Globus pallidus (tissue), 1 donor: ENCODE data around the gene ANKS1B.

ENCODE experiments used
- DNase-seq: peaks from one replicate; pipeline ENCODE4 v3.0.0-alpha.2; 2015; ENCODE audit warnings: low spot score

Gene ANKS1B

DNA sequence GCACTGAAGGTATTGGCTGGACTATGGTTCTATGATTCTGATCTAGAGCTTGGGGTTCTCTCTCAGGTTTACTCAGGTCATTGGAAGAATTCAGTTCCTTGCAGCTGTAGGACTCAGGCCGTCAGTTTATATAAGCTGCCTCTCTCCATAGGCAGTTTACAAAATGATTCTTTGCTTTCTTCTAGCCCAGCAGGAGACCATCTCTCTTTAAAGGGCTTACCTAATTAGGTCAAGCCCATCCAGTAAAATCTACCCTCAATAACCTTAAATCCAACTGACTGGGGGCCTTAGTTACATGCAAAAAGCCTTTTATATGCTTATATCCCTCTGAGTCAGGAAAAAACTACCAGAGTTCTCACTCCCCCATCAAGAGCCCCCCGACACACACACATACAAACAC lies 417.7 kb downstream of the ANKS1B start:
- DNase-seq: no peak

DNA sequence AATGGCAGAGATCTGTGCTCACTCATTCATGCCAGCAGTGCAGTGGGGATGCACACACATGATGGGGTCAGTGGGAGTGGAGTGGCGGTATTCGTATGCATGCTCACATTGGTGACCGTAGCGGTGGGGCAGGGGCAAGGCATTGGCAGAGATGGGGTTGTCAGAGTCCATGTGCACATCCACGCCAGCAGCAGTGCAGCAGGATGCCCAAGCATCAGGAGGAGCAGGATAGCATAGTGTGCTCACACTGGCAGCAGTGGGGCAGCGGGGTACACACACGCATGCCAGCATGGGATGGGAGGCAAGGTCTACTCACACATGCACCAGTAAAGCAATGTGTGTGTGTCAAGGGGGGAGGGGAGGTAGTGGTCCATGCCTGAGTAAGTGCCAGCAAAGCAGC lies 426.6 kb downstream of the ANKS1B start:
- DNase-seq: no peak

DNA sequence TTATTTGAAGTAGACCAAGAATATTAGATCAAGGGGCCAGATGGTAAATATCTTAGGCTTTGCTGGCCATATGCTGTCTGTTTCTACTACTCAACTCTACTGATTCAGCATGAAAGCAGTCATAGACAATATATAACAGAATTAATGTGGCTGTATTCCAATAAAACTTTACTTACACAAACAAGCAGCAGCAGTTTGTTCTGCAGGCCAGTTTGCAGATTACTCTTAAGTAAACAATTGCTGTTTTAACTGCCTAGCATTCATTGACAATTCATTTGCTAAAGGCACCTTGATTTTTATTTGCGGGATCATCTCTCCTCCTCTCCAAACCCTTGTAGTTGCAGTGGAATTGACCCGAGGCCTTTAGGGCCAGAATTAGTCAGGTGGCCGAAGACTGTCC lies 431.3 kb downstream of the ANKS1B start:
- no peak for DNase-seq

DNA sequence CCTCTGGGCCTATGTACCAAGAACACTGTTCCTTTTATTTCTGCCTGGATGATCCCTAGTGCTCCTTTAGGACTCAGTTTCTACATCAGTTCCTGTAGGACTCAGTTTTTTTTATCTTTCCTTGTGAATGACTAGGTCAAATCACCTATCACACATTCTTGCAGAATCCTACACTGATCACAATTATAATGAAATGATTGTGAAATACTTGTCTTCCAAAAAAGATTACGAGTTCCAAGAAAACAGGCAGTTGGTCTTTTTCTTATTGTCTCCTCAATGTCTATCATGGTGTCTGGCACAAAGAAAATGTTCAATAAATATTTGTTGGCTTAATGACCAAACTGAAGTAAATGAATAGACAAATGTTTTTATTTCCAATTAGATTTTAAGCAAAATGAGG lies 432.7 kb downstream of the ANKS1B start:
- no peak for DNase-seq

DNA sequence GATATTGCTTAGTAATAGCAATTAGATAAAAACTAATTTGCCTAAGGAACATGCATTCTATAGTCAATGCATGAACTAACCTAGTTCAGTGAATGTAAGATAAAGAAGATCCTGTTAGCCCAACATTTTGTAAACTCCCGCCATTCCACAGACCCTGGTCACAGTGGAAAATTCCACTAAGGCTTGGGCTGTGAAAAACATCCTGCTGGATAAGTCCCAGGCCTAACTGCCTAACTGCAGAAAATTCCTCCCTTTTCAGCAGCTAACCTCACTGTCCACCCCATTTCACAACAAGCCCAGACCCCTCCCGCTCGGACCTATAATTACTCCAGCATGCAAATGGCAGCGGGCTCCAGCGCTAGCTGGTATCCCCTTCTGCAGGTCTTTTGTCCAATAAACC lies 435.1 kb downstream of the ANKS1B start:
- DNase-seq: no peak

DNA sequence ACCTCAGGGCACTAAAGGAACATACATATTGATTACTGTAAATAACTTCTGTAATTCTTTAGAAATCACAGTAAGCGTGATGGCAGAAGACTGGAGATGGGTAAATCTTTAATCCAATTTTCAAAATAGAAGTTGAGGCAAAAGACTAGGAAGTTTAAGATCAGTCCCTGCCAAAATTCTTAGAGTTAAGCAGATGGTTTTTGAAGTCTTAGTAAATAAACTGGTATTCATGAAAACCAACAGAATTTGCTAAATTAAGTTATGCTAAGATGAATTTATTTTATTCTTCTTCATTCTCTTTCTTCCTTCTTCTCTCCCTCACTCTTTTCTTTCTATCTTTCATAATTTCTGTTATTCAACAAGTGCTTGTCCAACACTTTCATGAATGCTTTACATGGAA lies 435.5 kb downstream of the ANKS1B start:
- DNase-seq: no peak

DNA sequence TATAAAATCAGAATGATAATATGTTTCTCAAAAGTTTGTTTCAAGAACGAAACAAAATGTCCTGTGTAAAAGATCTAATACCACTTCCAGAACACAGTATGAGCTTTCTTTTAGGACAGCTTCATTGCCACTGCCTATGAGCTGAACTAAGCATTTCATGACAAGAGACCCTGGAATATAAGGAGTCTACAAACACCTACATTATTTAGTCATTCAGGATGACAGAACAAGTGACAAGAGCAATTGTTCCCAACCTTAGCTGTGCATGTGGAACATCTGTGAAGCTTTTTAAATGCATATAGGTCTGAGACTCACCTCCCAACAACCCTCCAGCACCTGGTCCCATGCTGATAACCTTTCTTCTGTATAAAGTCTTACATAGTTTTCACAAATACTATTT lies 440.3 kb downstream of the ANKS1B start:
- no peak for DNase-seq

DNA sequence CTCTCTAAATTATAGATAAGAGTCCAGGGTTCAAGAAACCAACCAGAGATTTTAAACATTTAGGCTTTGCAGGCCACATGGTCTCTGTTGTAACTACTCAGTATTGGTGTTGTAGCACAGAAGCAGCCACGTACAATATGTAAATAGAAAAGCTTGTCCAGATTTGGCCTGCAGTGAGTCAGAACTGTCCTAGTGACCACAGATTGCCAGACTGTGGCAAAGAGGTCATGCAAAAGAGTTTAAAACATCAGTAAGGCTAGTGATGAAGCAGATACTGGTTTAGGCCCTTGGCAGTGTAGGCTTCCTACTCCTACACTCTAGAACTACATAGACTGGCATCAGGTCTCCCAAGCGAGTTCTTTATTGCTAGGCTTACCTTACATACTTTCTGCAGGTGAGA lies 454.8 kb downstream of the ANKS1B start:
- no peak for DNase-seq

DNA sequence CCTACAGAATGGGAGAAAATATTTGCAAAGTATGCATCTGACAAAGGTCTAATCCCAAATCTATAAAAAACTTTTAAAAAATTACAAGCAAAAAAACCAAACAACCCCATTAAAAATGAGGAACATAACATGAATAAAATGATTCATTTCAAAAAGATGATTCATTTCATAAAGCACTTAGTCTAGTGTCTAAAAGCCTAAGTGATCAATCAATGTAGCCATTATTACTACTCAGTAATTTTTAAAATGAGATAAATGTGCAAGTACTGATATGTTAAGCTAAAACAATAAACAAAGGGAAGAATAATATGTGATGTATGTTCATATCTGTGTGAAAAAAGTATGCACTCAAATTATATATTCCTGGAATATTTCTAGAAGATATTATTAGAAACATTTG lies 456.3 kb downstream of the ANKS1B start:
- no peak for DNase-seq

DNA sequence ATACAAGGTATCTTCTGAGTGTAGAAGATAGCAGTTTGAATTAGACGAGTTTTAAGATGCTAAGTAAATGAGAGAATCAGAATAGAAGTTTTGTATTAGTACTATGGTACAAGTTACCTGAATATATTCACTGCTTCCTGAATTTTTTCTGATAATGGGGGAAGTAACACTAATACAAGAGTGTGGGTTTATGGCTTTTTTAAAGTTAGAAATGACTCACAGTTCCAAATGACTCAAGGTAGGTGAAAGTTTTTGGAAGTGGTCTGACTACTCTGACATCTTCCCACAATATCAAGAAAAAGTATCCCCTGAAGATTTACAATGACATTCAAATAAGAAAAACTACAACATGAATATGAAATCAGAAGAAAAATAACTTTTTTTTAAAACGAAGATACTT lies 460.9 kb downstream of the ANKS1B start:
- no peak for DNase-seq

DNA sequence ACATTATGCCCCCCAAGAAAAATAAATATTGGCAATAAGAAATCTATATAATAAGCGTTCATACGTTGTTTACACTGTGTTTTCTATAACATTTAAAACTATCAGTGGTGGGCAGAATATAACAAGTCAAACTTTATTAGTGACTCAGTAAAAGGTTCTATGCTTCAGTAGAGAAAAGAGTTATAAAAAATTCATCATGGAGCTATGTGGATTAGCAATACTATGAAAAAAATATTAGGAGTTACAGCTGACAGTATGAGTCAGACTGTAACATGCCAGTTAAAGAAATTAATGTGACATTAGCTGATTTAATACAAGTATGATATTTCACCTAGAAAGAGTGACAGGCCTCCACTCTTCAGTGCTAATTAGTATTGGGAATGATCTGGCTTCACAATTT lies 462.3 kb downstream of the ANKS1B start:
- DNase-seq: no peak

DNA sequence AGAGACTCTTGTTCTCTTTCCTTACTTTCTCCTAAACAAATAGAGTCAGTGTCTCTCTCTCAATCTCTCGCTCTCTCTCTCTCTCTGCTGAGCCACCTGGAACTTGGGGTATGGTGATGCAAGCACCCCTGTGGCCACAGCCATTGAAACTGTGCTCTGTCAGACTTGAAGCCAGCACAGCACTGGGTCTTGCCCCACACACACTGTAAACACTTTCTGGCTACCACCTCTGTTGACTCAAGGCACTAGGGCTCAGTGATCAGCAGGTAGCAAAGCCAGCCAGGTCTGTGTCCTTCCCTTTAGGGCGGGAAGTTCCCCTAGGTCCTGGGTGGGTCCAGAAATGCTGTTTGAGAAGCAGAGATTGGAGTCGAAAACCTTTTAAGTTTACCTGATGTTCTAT lies 463.1 kb downstream of the ANKS1B start:
- DNase-seq: no peak

DNA sequence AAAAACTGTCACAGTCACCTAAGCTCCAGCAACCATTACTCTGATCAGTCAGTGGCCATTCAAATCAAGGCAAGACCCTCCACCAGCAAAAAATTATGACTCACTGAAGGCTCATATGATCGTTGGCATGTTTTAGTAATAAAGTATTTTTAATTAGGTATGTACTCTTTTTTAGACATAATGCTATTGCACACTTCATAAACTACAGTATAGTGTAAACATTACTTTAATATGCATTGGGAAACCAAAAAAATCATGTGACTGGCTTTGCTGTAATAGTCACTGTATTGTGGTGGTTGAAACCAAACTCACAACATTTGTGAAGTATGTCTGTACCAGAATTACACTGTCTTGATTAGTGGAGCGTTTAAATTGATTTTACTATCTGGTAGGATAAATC lies 471.7 kb downstream of the ANKS1B start:
- no peak for DNase-seq

DNA sequence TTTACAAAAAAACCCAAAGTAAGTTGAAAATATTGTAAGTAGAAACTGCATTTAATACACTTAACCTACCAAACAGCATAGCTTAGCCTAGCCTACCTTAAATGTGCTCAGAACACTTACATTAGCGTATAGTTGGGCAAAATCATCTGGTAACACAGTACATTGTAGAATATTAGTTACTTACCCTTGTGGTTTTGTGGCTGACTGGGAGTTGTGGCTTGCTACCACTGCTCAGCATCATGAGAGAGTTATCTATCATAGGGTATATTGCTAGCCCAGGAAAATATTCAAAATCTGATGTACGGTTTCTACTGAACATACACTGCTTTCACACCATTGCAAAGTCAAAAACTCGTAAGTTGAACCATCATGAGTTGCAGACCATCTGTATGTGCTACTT lies 478.9 kb downstream of the ANKS1B start:
- DNase-seq: no peak

DNA sequence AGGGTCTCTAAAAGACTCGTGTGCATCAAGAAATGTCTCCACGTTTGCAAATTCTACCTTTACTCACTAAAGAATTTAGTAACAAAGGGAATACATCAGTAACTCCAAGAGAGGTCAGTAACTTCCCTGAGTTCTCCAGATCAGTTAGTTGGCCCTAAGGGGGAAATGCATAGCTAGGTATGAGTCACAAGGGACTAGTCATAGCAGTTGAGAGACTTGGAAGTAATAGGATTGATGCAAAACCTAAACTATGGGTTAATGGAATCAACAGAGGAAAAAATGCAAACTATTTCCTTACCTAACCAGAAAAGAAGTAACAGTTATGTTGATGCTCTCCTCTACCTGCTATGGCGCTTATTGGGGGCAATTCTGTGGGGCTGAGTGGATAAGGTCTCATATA lies 486.0 kb downstream of the ANKS1B start:
- no peak for DNase-seq

DNA sequence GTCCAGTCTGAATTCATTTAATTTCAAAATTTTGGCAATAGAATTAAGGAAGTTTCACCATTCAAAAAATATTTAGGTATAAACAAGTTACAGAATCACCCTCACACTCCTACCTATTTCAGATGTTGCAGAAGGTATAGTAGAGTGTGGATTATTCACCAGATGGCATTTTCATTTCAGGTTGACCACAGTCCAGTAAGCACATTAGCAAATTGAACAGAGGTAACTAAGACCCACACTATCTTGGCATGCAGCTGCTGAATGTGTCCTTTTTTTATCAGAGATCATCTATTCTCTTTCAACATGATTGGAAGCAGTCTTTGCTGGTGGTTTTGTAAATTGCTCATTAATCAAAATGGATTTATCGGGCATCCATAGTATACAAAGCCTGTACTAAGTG lies 488.9 kb downstream of the ANKS1B start:
- no peak for DNase-seq

DNA sequence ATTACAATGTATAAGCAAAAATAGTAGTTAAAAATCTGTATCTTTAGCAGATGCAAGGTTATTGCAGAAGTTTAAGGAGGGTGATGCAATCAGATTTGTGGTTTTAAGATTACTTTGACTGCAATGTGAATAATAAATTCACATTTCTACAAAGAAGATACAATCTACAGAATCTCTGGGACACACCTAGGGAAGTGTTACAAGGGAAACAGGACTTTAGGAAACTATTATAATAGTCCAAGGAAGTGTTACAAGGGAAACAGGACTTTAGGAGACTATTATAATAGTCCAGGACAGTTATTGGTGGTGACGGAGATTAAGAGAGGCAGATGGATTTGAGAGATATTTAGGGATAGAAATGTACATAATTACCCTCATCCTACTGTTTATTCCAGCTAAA lies 491.5 kb downstream of the ANKS1B start:
- no peak for DNase-seq

DNA sequence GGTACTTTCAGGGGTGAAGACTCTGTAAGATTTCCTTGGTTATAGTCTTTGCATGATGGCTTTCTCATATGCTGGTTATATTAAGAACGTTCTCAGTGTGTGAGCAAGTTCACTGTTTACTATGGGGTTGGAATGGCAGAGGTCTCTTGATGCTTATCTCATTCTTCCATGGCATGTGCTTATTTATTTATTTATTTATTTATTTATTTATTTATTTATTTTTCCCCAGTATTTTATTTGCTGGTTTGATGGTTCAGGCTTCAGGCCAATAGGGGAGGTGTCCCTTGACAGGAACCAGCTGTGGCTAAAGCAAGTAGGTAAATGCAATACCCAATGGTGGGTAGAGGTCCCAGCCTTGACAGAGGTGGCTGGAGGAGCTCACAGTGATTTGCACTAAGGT lies 498.5 kb downstream of the ANKS1B start:
- no peak for DNase-seq

DNA sequence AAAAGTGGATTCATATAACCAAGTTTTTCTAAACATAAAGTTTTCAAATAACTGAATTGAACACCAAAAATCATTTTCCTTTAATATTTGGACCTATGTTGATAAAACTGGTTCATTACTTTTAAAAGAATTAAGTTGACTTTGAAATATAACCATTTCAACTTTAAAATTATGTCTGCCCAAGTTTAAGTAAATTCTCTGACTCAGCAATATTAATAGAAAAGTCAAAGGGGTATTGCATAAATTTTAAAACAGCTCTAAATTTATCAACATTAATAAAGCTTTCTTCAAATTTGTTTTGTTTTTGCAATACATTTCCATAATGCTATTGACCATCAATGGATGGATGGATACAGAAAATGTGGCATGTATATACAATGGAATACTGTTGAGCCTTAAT lies 505.6 kb downstream of the ANKS1B start:
- no peak for DNase-seq

DNA sequence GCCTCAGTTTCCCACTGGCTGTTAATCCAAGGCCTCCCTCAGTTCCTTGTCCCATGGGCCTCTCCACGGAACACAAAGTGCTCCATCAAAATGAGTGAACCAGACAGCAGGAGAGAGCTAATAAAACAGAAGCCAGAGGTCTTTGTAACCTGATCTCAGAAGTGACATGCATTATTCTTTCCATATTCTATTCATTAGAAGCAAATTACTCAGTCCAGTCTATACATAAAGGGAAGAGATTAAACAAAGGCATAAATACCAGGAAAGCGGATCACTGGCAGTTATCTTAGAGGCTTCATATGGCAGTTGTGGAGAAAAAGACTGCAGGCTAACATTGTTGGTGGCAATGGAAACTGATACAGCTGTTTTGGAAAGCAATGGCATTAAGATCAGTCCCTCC lies 507.8 kb downstream of the ANKS1B start:
- DNase-seq: no peak

DNA sequence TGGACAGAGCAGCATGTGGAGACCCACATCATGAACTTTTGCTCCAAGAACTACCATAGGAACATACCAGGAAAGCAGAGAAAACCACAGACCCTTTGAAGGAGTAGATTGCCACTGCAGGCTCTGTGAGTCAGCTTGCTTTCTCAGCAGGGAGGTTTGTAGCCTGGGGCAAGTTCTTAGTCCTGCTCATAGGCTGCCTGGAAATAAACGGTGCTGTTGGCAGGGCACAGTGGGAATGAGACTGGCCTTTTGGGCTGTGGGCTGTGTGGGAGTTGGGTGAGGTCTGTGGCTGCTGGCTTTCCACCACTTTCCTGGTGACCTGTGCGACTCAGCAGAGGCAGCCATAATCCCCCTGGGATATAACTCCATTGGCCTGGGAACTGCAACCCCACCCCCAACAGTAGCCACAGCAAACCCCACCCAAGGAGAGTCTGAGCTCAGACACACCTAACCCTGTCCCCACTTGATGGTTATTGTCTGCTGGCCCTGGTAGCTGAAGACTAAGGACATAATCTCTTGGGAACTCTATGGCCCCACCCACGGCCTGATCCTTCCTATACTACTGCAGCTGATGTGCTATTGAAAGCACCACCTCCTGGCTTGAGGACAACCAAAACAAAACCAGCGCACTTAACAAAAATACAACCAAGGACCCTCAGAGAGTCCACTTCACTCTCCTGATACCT lies 529.2 kb downstream of the ANKS1B start:
- DNase-seq: no peak

DNA sequence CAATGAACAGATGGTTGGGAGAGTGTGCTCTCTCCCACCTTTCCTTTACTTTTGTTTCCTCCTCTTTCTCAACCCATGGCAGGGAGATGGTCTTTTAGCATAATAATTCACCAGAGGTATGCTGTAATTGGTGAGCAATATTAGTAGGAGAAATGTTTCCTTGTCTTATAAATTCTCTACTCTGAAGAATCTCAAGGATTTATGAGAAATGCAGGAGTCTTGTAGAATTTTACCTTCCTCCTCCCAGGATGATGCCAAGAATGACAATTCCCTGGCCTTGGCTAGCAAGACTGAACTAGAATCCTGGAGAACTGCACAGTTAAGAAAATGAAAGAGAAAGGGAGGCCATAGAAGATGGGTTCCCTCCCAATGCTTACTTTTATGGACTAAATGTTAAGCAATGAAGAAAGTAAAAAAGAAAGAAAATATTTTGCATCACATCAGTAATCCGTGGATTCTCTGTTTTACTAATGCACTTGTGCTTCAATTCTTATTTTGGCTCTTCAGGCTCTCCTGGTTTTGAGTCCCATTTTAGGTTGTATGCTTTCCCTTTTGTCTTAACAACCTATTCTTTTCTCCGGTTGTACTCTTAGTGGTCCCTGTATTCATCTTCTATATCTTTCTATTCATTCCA lies 530.1 kb downstream of the ANKS1B start:
- no peak for DNase-seq

DNA sequence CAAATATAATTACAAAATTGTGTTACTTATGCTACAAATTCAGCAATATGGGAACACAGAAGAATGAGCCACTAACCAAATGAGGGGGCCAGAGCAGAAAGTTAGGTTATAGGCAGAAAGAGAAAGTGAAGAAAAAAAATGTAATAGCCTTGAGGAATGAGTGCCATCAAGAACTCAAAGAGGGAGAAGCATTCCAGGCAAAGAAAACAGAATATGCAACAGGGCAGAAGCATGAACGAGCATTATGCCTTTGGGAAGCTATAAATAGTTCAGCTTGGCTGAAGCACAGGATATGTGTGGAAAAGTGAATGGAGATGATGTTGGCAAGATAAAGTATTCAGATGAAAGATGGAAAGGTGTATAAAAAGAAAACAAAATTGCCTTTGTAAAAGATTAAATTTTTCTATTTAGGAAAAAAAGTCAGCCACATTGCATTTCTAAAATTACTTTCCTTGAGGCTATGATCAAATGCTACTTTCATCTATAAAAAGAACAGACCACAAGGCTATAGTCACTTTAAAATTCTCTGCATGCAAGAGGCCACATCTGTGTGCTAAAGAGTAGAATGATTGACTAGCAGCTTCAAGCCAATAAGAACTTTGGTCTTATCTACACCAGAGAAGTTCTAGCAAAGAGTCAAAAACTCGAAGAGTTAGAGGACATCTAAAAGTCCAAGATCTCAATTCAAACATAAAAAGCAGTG lies 530.7 kb downstream of the ANKS1B start:
- no peak for DNase-seq
